ENCODE results near the gene BARX2.

- TF ChIP-seq CTCF (IDR thresholded peaks at IDR 0.05) (no peak), POLR2A (IDR thresholded peaks at IDR 0.05) (no peak)
Measured at GRCh38 chr11:129348813-129349212, 26.8 kb upstream of the BARX2 start.
